ENCODE measurements around the gene DNAAF6.

Gene DNAAF6

GRCh38 chrX:107204068-107204605 is 2.3 kb upstream of the DNAAF6 start:
- TF ChIP-seq CTCF (IDR thresholded peaks at IDR 0.05), result no peak

GRCh38 chrX:107206697-107207065 is 270 bp downstream of the DNAAF6 start:
- TF ChIP-seq CTCF (IDR thresholded peaks at IDR 0.05), result no peak

DNA sequence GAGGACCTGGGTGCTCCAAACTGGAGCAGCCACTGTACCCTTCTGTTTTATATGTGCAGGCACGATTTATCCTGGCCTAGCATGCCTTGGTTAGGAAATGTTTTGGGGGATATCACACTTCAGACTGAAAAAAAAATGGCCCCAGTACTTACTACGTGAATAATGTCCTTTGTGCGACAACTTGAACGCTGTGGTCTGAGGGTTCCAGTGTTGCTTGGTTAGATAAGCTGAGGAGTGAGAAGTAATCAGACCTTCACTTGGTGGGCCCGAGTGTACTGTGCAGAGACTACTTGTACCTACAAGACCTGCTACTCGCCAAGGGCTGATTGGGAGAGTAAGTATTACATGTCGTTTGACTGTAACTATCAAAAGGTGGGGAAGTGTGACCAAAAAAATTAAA is 678 bp downstream of the DNAAF6 start:
- TF ChIP-seq CTCF (IDR thresholded peaks at IDR 0.05), result no peak

- TF ChIP-seq CTCF (IDR thresholded peaks at IDR 0.05), result no peak
These were observed 1.5 kb downstream of the DNAAF6 start for GRCh38 chrX:107207943-107208342.

DNA sequence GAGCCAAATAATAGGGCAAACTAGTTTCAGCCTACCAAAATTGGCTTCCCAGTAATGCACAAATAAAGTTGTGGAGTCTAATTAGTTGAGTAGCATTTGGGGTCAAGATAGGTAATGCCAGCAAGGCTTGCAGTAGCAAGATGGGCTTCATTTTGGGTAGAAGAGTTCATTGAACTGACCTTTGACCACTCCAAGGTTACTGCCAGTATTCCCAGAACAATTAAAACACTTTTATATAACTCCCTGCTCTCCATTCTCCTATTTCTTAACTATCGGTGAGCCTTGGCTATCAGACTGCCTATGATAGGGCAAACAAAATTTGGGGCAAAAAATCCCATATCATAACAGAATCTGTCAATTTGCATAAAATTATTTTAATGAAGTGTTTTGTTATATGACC is 7.1 kb downstream of the DNAAF6 start:
- no peak for TF ChIP-seq CTCF (IDR thresholded peaks at IDR 0.05)

DNA sequence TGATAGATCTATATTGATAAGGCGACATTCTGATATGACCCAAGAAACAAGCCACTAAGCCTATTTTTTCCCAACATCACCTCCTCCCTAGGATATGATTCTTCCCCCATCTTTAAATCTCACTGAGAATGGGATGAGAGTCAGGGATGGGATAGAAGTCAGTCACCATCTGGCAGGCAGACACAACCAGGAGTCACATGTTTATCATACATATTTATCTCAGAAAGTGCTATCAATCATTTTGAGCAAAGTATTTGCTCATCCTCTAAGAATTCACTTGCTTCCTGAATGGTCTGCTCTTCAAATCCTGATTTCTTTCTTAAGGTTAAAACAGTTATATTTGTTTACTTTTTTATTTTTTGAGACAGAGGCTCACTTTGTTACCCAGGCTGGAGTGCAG is 20.3 kb downstream of the DNAAF6 start:
- no peak for TF ChIP-seq CTCF (IDR thresholded peaks at IDR 0.05)

GRCh38 chrX:107227780-107228485 is 21.5 kb downstream of the DNAAF6 start:
- no peak for TF ChIP-seq CTCF (IDR thresholded peaks at IDR 0.05)

- TF ChIP-seq CTCF (IDR thresholded peaks at IDR 0.05), result no peak
These were observed 22.0 kb downstream of the DNAAF6 start for GRCh38 chrX:107228486-107228819.
